DMS153 treated with DMSO at 0.1 percent for 48 hours (cell line): ENCODE results near the gene ARHGEF28.

Experiments
- DNase-seq: peaks from one replicate; lab custom pipeline; 2025; ENCODE audit not compliant: unreplicated experiment; lab: John Stamatoyannopoulos, UW

ARHGEF28 gene

DNA sequence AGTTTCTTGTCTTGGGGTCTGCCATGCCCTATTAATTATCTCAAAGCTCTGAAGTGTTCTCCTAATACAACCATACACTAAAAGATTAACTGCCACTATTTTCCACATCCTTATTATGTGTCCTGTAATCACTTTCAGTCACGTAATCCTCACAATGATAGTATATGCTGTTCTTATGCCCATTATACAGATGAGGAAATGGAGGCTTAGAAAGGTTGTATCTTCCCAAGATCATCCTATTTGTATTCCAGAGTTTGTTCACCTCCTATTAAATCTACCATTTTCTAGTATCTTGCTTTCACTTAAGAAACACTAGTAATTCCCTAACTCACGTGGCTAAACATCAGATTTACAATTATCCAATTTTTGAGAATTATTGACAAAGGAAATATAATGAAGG, 2.9 kb upstream of the ARHGEF28 start:
- no peak for DNase-seq

DNA sequence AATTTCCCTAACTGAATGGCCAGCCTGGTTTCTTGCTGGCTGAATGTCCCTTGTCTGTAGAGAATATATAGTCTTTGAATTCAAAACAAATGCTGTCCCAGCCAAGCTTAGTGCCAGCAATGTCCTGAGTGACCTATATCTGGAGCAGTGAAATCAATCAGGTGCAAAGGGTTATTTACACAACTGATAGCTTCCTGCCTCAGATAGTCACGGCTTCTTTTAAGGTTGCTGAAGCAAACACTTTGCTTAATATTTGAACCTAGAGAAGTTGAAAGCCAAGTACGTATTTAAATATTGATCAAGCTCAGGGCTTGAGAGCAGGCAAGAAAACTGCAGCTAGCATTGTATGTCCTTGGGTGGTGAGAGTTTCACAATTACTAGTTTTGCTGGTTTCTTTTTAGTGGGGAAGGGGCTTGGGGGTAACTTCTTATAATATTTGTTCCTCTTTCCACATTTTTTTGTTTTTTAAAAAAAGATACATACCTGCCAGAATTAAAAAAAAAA, 2.0 kb upstream of the ARHGEF28 start:
- DNase-seq, result no peak

DNA sequence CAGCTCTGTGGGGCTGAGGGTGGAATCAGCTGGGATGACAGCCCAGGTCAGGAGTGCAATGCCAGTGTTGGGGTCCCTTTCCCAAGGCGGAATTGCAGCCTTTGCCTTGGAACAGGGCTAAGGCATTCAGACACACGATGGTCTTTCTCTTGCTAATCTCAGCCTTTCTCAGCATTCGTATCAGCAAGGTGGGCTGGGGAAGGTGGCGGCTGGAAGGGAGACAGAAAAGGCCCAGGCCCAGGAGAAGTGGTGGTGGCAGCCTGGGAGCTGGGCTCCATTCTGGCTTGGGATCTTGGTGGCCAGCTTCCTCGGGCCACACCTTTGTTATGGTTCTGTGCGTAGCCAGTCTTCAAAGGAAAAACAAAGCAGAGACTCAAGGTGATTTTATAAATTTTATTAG, 1.1 kb upstream of the ARHGEF28 start:
- no peak for DNase-seq

DNA sequence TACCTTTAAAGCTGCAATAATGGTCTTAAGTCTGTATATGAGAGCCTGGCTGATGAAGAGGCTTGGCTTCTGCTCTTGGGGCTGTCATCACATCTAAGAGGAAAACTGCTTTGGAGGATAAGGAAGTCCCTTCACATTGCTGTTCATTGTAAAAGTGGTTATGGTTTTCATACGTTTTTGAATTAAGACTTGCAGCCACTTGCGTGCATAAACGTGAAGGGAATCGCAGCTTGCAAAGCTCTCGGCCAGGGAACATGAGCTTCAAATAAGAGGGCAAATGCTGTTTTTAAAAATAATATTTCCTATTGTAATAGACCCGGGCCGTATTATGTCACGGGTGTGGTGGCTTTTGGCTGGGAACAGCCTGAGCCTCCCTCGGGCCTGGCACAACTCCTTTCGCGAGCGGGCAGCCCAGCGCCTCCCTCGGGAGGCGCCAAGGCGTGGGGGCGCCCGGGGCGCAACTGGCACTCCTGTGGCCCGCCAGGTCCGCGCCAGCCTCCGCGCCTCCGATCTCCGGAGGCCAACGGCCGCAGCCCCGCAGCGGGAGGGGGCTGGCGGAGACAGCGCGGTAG, 538 bp upstream of the ARHGEF28 start:
- DNase-seq, result no peak

DNA sequence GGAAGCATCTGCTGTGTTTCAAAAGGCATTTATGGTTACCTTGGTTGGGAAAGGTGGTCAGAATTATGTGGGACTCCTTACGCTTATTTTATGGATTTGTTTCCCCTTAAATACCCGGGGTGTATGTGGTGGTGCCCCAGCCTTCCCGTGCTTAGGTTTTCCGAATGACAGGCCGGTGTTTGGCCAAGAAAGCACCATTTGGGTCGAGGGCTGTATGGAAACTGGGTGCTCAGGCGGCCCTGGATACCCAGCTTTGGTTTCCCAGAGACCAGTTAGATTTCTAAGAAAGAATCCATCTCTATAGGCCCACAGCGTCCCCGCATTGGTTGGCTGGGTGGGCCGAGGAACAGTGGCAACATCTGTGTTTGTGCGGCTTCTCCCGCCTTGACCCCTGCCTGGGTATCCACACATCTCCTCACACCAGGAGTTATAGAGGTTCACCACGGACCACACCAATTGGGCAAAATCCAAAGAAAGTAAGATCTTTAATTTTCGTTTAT, 868 bp downstream of the ARHGEF28 start:
- no peak for DNase-seq

DNA sequence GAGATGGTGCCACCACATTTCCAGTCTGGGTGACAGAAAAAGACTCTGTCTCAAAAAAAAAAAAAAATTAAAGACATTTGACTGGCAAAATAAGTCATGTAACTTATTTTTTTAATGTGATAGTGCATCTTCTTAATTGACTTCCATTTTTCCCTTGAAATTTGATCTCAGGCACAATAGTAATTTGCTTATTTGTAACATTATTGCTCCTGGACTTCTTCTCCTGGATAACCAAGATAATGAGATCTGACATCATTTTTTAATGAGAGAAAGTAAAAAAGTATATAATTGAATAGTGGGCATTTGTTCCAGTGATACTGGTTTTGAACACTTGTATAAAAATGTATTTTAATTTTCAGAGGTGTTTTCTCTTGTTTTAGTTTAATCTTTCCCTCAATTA, 3.5 kb downstream of the ARHGEF28 start:
- DNase-seq, result no peak

DNA sequence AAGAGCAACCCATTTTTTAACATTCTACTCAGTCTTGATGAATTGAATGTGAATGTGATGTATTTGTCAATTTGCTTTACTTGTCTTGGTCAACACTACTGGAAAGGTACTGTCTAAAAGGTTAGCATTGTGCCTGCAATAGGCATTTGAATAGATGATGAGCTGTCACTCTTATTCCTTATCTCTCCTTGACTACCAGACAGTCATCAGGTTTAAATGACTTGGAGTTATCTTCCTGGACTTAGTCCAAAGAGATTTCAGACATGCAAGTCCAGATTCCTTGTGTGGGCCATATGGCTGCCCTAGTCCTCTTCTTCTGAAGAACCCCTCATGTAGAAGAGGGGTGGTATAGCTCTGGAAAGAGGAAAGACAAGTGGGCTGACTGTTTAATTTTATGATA, 4.8 kb downstream of the ARHGEF28 start:
- DNase-seq, result no peak

DNA sequence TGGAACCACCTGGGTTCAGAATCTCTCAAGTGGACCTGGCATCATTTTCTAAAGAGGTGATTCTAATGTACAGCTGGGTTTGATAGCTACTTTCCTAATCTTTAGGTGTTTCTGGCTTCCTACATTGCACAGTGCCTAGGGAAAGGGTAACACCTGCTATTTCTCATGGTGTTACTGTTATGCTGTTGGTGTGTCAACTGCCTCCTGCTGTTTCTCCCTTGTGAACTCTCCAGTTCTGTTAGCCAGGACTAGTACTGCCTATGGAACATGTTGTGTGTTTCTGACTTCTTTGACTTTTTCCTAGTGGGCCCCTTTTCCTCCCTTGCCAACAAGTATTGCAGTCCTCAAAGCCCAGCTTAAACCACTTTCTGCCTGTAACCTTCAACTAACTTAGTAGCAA, 5.5 kb downstream of the ARHGEF28 start:
- no peak for DNase-seq

DNA sequence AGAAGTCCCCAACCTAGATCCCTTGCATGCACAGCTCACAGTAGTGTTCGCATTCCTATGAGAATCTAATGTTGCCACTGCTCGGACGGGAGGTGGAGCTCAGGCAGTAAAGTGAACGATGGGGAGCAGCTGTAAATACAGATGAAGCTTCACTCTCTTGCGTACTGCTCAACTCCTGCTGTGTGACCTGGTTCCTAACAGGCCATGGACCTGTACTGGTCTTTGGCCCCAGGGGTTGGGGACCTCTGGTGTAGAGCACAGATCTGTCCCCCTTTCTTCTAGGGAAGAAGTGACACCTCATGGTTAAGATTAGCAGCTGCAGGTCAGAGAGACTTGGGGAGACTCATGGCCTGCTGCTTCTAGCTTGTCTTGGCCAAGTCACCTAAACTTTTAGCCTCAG, 7.1 kb downstream of the ARHGEF28 start:
- no peak for DNase-seq

DNA sequence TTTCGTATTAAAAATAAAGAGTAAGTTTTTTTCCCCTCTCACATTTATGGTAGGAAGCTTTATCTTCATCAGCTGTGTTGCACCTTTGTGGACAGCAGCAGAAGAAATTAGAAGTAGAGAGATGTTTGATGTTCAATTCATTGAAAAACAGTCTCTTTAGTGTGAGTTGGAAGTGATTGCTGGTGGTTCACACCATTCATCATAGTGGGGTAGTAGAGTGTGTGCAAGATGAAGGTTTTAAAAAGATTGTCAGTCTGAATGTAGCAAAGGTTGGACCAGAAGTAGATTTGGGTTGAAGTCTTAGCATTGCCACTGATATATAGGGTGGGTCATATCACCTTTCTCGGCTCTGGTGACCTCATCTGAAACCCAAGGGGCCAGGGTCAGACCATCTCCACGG, 10.4 kb downstream of the ARHGEF28 start:
- DNase-seq, result no peak

DNA sequence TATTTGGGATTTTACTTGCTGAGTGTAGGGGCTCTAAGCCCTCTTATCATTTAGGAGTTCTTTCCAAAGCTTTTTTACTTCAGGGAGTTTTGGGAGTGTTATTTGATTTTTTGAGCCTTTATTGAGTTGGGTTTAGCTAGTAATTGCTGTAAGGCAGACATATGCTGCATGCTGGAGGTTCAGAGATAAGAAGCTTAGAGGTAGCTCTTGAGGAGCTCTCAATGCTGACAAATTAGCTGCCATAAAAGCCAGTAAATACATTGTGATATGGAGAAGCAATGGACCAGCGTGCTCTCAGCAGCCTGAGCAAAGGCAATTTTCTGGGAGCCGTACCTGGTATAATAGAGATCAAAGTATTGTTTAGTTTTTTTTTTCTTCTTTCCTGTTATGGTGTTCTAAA, 11.6 kb downstream of the ARHGEF28 start:
- DNase-seq, result no peak

DNA sequence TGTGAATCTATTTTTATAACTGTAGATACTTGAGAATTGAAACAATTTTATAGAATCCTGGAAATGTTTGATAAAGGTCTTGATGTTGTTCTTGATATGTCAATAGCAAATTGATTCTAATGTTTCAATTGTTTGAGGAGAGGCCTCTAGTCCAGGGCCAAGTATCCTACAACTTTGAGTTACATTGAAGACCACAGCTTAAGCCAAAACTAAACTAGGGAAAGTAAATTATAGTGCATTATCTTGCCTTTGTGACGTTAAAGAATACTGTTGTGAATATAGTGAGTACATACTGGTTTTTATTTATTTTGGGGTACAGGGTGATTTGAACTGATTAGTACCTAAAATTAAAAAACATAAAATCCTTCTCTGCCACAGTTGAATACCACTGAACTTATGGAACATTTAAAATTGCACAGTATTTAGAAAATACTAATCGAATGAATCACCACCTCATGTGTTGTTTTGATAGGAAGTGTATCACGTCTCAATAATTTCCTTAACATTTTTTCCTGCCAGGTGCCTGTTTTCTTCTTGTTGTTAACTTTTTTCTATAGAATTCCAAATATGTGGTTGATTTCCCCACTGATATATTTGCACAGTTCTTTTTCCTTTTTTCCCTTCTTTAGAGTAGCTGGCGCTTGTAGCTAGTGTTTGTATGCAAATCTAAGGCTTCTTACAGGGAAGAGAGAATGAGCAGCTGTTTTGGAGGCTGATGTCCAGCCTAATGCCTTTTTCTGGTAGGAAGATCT, 12.5 kb downstream of the ARHGEF28 start:
- DNase-seq, result no peak

DNA sequence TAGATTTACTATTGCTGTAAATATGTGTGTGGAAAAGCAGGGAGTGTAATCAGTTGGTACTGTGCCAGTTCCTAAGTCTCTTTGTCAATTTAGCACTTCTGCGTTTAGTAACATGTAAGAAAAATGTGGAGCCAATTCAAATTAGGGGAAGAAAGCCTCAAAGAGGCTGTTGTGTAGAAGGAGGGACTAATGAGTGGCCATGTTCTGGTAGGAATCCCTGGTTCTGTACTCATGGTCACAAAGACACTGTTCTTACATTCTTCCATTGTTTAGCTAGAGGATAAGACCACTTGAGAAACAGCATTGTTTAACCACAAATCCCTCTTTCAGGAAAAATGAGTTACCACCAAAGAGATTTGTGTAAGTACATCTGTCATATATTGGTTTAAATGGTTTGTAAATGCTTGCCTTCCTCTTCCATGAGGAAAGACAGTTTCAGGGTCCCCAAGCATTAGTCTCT, 14.9 kb downstream of the ARHGEF28 start:
- no peak for DNase-seq

DNA sequence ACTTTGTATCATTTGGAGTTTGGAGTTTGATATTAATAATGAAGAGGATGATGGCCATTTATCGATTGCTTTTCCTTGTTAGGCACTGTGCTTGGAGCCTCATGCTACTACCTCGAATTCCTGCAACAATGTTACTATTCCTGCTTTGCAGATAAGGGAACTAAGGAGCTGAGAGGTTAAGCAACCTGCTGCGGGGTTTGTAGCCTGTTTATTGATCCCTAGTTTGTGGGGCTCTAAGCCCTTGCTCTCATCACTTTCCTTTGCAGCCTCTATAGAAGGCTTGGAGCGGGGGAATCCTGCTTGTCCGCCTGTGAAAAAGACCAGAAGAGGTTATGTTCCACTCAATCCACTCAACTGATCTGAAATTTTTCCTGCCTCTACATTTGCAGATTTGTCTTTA, 15.8 kb downstream of the ARHGEF28 start:
- DNase-seq, result no peak

DNA sequence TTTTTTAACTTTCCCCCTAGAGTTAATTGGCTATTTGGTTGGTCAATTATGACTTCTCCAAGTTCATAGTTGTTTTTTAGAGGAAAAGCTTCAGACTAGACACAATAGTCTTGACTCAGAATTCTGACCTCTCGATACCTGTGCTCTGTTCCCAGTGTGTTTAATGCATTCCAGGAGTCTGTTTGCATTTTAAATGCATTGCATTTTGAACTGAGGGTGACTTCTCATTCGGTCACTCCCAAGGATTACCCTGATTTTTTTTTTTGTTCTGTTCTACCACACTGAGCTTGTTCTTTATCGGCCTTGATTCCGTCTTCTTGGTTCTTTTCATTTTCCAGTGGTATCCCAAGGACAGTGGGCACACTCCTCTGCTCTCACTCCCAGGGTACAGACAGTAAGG, 16.3 kb downstream of the ARHGEF28 start:
- DNase-seq, result no peak

DNA sequence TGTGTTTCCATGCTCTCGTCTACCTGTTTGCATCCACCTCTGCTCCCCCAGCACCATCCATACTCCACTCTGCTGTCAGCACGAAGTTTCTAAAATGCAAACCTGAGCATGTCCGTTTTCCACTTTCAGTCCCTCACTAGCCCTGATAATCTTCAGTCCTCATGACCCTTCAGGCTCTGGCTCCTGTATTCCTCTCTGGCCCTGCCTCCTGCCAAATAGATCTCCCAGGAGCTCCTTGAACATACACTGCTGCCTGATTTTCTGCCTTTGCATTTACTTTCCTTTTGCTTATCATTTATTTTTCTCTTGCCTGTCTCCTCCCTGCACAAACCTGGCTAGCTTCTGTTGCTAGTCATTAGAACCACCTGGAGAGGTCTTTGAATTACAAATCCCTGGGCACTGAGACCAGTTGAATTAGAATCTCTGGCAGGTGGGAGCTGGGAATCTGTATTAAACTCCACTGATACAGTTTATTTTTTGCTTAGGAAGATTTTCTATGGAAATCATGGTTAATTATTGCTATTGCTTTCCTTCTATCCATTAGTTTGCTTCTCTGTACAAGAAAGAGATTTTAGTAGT, 18.5 kb downstream of the ARHGEF28 start:
- DNase-seq, result no peak

DNA sequence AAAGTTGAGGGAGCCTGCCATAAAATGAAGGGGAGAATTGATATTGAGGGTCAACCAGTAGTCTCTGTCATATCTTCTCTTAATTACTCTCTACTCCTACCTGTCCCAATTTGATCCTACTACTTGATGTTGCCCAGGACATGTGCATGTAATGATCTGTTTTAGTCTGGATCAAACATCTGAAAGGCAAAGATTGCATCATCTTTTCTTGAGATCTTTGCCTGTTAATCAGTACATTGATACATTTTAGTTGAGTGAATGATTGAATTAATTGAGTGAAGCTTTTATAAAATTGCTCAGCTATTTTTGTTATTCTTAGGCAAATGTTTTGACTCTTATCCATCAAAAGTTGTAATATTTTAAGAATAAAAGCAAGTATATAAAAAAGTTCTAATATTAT, 21.7 kb downstream of the ARHGEF28 start:
- no peak for DNase-seq

DNA sequence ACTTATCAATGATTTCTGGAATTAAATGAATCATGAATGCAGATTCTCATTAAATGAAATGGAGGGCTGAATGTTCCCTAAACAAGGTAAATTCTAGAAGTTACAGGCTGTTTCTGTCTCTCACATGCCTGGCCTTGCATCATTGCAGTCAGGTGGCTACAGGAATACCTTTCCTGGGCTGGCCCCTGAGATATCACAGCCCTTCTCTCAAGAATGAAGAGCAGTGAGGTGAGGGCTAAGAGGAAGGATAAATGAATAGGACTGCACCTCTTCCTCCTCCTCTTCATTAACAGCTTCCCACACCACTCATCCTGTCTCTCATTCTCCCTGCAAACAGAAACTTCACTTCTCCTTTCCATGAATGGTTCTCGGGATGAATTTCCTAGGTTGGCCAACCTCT, 22.5 kb downstream of the ARHGEF28 start:
- DNase-seq, result no peak

DNA sequence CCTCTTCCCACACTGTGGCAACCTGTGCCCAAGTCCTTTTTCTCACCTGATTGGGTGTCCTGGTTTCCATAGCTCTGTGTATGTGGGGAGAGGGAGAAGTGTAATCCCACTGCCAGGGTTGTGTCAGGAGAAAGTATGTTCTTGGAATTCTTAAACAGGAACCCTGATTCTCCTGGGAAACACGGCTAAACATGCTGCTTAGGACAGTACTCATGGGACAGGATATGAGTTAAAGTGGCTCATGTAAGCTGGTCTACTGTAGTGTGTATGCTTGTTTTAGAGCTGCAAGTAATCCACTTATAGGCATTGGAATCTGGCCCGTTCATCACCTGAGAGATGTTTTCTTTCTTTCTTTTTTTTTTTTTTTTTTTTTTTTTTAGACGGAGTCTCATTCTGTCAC, 23.9 kb downstream of the ARHGEF28 start:
- DNase-seq, result no peak

DNA sequence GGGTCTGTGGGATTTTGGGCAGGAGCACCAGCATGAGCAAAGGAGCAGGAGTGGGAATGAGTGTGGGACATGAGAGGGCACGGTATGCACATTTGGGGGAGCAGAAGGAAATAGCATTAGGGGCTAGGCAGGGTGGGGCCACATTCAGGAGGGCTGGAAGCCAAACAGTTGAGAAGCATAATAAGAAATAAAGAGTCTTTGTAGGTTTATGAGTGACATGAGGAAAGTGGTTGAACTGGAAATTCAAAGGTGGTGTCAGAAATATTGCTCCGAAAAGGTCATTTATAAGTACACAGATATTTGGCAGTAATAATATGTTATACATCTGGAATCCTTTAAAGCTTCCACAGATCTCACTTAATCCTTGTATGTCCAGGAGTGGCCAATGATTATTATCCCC, 26.4 kb downstream of the ARHGEF28 start:
- DNase-seq, result no peak

DNA sequence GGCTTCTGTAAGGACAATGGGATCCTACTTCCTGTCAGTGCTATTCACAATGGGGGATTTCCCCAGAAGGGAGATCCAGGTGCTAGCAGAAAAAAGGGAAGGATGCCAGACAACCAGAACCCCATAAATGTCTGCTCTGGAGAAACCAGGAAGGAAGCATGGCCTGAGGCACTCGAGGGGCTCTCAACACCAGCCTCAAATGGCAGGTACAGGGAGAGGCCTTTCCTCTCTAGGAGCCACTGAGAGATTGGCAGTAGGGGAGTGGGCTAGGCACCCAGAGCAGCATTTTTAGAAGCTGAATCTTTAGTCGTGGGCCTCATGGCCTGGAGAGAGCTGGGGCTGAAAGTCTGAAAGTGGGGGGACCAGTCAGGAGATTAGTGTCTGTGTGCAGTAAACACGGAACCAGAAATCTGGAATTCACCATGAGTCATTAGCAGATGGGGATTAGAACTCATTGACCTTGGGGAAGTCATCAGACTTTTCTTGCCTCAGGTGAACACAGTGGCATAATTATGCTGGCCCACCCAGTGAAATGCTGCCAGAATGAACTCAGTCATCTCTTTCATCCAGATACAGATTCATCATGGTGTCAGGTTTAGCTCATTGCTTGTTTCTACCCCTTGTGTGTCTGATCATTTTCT, 28.3 kb downstream of the ARHGEF28 start:
- no peak for DNase-seq

DNA sequence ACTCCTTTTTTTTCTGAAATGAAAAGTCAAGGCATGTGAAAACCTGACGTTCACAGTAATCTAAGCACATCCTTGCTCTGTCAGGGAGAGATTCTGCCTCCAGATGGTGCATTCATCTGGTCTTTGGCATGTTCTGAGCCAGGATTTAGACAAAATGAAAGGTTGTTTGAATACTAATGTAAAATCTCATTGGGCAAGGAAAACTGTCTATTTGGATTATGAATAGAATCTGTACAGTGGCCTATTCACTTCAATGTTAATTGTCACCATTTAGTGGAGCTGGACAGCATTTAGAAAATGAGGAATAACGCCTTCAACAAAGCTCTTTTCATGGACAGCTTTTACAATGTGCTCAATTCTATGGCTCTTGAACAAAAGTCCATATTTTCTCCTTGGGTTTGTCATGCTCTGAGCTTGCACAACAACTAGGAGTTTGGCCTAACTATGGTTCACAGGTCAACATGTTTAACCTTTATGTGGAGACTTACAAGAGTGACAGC, 28.9 kb downstream of the ARHGEF28 start:
- DNase-seq, result no peak
